Right atrium auricular region (tissue), 2 donors: ENCODE data around the gene SEMA3G. TPM values are rescaled to one million over a fixed set of nuclear protein-coding genes. Genes with fewer than 3 reads are reported as not detected.

Experiments
- DNase-seq: peaks from one replicate; pipeline ENCODE4 v3.0.0-alpha.2; 2019; ENCODE audit warnings: low spot score
- H3K27ac ChIP-seq, 2 donors: fragments of 200-600 bp; sonication (generic); 1 replicate in 1 of 2; 2 replicates in 1 of 2; pipeline ENCODE4 v1.5.1; 2016 to 2019
- H3K27me3 ChIP-seq, 2 donors: fragments of 200-600 bp; sonication (generic); one replicate each; pipeline versions ENCODE4 v1.5.1 to v1.6.0; 2017 to 2019
- H3K36me3 ChIP-seq: fragments of 200-600 bp; sonication (generic); one replicate; pipeline ENCODE4 v1.5.1; 2016
- H3K4me1 ChIP-seq, 2 donors: fragments of 200-600 bp; sonication (generic); one replicate each; pipeline versions ENCODE4 v1.5.1 to v1.6.0; 2017 to 2019
- H3K4me3 ChIP-seq, 2 donors: fragments of 200-600 bp; sonication (generic); 1 replicate in 1 of 2; 2 replicates in 1 of 2; pipeline ENCODE4 v1.5.1; 2017 to 2019; ENCODE audit warnings: mild to moderate bottlenecking in 1 of 2, moderate library complexity in 1 of 2
- H3K9me3 ChIP-seq, 2 donors: fragments of 200-600 bp; sonication (generic); one replicate each; pipeline ENCODE4 v1.5.1; 2019
- total RNA-seq, 2 donors: library from RNA; depleted of rRNA; stranded (reverse); fragments of >200 nt; gene quantifications; one replicate each; pipeline ENCODE4 v1.1.0, GENCODE V29; 2016
- TF ChIP-seq, protein P1 (sequence below), 2 donors: fragments of 200-600 bp; sonication (generic); IDR thresholded peaks; one replicate each; pipeline ENCODE4 v1.5.1; 2019; ENCODE audit warnings: antibody characterized with exemption in 2 of 2

Gene SEMA3G
- total RNA-seq, 2 donors from 2014 or later, result 11.8 to 12.6 TPM

- H3K4me1 ChIP-seq, result peaks cover 0 to 21% of the 10 kb centered on the region in 2 donors
- H3K36me3 ChIP-seq, result no peaks in the 10 kb centered on the region
- no peaks in the 10 kb centered on the region for H3K9me3 ChIP-seq
- DNase-seq, result no peak
- H3K27ac ChIP-seq, result no peak overlapping the region
- TF ChIP-seq, protein P1, sequence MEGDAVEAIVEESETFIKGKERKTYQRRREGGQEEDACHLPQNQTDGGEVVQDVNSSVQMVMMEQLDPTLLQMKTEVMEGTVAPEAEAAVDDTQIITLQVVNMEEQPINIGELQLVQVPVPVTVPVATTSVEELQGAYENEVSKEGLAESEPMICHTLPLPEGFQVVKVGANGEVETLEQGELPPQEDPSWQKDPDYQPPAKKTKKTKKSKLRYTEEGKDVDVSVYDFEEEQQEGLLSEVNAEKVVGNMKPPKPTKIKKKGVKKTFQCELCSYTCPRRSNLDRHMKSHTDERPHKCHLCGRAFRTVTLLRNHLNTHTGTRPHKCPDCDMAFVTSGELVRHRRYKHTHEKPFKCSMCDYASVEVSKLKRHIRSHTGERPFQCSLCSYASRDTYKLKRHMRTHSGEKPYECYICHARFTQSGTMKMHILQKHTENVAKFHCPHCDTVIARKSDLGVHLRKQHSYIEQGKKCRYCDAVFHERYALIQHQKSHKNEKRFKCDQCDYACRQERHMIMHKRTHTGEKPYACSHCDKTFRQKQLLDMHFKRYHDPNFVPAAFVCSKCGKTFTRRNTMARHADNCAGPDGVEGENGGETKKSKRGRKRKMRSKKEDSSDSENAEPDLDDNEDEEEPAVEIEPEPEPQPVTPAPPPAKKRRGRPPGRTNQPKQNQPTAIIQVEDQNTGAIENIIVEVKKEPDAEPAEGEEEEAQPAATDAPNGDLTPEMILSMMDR (IDR thresholded peaks at IDR 0.05), result no peak
- peak overlapping the region in 1 of 2 donors; percentile 42 for H3K4me3 ChIP-seq
- no peaks in the 10 kb centered on the region for H3K27me3 ChIP-seq
Observed at GRCh38 chr3:52441772-52442332, 3.1 kb downstream of the SEMA3G start.

DNA sequence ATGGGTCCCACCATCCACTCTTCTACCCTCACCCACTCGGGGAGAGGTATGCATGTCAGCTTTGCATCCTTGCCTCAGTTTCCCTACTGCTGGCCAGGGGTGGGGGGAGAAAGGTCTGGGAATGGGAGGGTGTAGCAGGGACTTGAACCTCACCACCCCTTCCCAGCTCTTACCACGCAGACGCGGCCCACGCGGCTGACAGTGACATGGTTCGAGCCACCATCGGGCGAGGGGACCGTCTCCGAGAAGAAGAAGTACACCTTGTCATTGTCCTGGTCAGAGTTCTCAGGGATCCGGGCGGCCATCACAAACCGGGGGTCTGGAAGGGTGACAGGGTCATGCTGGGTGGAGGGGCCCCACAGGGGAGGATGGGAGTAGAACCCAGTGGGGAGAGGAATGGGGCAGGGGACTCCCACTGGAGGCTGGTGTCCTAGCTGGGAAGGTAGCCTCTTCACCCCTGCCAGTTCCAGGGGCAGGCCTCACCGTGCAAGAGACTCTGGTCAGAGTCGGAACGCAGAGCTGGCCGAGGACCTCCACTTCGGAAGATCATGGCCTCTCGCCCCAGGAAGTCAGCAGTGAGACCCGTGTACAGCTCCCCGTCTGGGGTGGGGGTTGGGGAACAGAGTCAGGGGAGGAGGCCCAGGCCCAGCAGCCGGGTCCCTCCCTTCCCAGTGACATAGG lies 3.7 kb downstream of the SEMA3G start:
- no peak overlapping the region for H3K27ac ChIP-seq
- H3K36me3 ChIP-seq, result no peaks in the 10 kb centered on the region
- no peak for DNase-seq
- no peaks in the 10 kb centered on the region for H3K9me3 ChIP-seq
- no peaks in the 10 kb centered on the region for H3K27me3 ChIP-seq
- TF ChIP-seq, protein P1 (IDR thresholded peaks at IDR 0.05), result no peak
- H3K4me1 ChIP-seq, result peaks cover 0 to 21% of the 10 kb centered on the region in 2 donors
- H3K4me3 ChIP-seq, result no peak overlapping the region

- no peaks in the 10 kb centered on the region for H3K9me3 ChIP-seq
- H3K27me3 ChIP-seq, result no peaks in the 10 kb centered on the region
- TF ChIP-seq, protein P1 (IDR thresholded peaks at IDR 0.05), result no peak
- H3K4me1 ChIP-seq, result peaks cover 0 to 21% of the 10 kb centered on the region in 2 donors
- H3K4me3 ChIP-seq, result no peak overlapping the region
- no peak overlapping the region for H3K27ac ChIP-seq
- no peak for DNase-seq
- H3K36me3 ChIP-seq, result no peaks in the 10 kb centered on the region
Observed at GRCh38 chr3:52440671-52441070, 4.2 kb downstream of the SEMA3G start.

GRCh38 chr3:52440249-52440551 lies 4.7 kb downstream of the SEMA3G start:
- TF ChIP-seq, protein P1 (IDR thresholded peaks at IDR 0.05), result no peak
- H3K27ac ChIP-seq, result no peak overlapping the region
- H3K4me1 ChIP-seq, result peaks cover 0 to 24% of the 10 kb centered on the region in 2 donors
- H3K36me3 ChIP-seq, result no peaks in the 10 kb centered on the region
- no peak for DNase-seq
- H3K9me3 ChIP-seq, result no peaks in the 10 kb centered on the region
- H3K27me3 ChIP-seq, result no peaks in the 10 kb centered on the region
- H3K4me3 ChIP-seq, result no peak overlapping the region

GRCh38 chr3:52439426-52440248 lies 5.3 kb downstream of the SEMA3G start:
- Histone ChIP-seq H3K36me3 (no peaks in the 10 kb centered on the region), H3K9me3 (no peaks in the 10 kb centered on the region), H3K27me3 (no peaks in the 10 kb centered on the region), H3K4me1 (peaks cover 0 to 24% of the 10 kb centered on the region in 2 donors), H3K4me3 (no peak overlapping the region), H3K27ac (no peak overlapping the region)
- no peak for DNase-seq
- TF ChIP-seq, protein P1 (IDR thresholded peaks at IDR 0.05), result no peak
